HPDE6-E6E7 (cell line): ENCODE measurements around the gene UBIAD1.
"Not testable (repeated sequence)": the region's sequence is repeated elsewhere in the genome, so short reads cannot be mapped to it uniquely, and the experiment has no call there.

ENCODE experiments used
- DNase-seq: peaks from one replicate; pipeline ENCODE4 v3.0.0; 2011; ENCODE audit warnings: missing footprints; ENCODE audit errors: extremely low spot score

Gene UBIAD1

GRCh38 chr1:11279630-11280029 is 6.6 kb downstream of the UBIAD1 start:
- no peak for DNase-seq

DNA sequence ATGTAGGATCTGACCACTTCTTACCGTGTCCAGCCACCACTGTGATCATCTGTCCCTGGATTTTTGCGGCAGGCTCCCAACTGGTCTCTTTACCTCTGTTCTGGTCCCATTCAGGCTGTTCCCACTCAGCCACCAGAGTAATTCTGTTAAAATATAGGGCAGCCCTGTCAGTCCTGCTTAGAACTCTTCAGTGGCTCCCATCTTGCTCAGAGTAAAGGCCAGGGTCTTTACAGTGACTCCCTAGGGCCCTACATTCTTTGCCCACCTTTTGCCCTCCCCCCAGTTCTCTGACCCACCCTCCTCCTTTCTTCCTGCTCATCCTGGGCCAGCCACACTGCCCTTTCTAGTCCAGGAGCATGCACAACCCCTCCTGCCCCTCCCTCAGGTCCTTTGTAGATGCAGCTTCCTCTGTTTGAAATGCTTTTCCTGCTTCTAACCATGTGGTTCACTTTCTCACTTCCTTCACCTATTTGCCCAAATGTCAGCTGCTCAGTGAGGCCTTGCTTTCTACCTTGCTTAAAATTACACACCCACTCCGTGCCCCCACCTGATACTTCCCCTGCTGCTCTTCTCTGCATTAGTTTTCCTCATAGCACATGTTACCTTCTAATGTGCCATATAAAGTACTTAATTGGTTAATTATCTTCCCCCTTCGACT is 7.8 kb downstream of the UBIAD1 start:
- no peak for DNase-seq

DNA sequence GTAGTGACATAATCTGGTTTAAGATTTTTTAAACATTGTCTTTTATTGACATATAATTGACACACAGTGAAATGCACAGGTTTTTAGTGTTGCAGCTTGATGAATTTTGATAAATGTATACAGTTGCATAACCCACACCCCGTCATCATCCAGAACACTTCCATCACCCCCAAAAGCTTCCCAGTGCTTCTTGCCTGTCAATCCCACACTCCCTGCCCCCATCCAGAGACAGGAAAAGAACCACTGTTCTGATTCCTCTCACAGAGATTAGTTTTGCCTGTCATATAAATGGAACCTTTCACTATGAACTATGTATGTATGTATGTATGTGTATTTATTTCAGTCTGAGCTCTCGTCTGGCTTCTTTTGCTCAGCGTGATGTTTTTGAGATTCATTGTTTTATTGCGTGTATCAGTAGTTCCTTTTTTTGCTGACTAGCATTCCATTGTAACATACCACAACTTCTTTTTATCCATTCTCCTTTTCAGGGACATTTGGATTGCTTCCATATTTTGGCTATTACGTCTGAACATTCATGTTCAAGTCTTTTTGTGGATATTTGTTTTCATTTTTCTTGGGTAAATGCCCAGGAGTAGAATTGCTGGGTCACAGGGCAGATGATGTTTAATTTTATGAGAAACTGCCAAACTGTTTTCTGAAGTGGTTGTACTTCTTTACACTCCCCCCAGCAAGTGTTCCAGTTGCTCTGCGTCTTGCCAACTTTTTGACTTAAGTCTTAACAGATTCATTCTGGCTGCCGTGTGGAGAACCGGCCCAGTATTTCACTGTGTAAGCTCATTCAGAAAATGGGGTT is 8.7 kb downstream of the UBIAD1 start:
- no peak for DNase-seq

- DNase-seq, result no peak
Measured at GRCh38 chr1:11283151-11283550, 10.2 kb downstream of the UBIAD1 start.

GRCh38 chr1:11284784-11285183 is 11.8 kb downstream of the UBIAD1 start:
- DNase-seq, result no peak

GRCh38 chr1:11285883-11286734 is 13.1 kb downstream of the UBIAD1 start:
- DNase-seq, result no peak

- no peak for DNase-seq
Measured at GRCh38 chr1:11286735-11287410, 13.9 kb downstream of the UBIAD1 start.

GRCh38 chr1:11289064-11289463 is 16.1 kb downstream of the UBIAD1 start:
- DNase-seq, result no peak

DNA sequence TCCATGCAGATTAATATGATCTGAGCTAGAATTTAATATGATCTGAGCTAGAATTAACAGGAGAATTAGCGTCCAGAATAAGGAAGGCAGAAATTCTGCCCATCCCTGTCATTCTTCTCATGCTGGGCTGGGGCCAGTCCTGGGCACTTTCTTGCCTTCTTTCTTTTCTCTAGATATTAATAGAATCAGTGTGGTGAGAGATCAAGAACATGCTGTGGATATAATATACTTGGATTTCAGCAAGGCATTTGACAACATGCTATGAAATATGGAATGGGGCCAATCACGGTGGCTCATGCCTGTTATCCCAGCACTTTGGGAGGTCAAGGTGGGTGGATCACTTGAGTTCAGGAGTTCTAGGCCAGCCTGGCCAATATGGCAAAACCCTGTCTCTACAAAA is 18.1 kb downstream of the UBIAD1 start:
- DNase-seq, result no peak

- DNase-seq, result no peak
Measured at GRCh38 chr1:11293856-11294255, 20.9 kb downstream of the UBIAD1 start.

DNA sequence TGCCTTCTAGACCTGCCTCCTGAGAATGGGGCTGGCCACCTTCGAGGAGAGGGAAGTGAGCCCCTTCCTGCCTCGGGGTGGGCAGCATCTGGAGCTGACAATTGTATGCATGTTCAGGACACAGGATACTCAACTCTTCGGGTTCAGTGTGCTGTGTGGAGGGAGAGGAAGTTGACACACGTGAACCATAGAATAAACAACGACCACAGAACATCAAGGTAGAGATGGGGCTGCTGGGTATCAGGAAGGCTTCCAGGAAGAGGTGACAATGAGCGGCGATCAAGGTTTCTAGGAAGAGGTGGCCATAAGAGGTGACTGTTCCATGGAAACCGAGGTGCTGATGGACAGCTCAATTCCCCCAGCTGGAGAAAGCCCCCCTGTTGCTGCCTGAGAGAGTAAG is 22.0 kb downstream of the UBIAD1 start:
- no peak for DNase-seq

- DNase-seq, result no peak
Measured at GRCh38 chr1:11295905-11296304, 22.9 kb downstream of the UBIAD1 start.

- not testable (repeated sequence) for DNase-seq
Measured at GRCh38 chr1:11297774-11298173, 24.8 kb downstream of the UBIAD1 start.

DNA sequence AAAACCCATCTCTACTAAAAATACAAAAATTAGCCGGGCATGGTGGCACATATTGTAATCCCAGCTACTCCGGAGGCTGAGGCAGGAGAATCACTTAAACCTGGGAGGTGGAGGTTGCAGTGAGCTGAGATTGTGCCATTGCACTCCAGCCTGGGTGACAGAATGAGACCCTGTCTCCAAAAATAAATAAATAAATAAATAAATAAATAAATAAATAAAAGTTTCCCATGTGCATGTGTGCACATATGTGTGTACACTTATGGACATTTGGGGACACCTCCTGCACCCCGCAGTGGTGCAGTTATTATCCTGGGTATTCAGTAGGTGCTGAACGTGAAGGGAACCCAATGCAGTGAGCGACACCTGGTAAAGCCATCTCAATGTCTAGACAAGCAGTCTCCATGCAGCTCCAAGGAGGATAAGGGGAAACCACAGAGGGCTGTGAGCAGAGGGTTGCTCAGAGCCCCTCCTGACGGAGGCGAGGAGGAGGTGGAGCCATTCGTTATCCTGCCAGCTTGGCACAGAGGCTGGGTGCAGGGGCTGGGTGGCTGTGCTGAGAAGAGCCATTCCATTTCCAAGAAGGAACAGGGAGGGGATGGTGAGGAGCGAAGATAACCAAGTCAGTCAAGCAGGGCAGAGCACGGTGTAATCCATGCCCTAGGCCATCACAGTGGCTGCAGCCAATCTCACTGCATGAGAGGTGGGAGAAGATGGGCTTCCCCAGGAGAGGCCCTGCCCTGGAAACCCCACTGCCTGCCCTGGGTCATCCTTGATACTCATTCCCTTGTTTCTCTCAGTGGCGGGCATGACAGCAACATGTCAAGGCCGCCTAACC is 25.6 kb downstream of the UBIAD1 start:
- DNase-seq, result no peak

DNA sequence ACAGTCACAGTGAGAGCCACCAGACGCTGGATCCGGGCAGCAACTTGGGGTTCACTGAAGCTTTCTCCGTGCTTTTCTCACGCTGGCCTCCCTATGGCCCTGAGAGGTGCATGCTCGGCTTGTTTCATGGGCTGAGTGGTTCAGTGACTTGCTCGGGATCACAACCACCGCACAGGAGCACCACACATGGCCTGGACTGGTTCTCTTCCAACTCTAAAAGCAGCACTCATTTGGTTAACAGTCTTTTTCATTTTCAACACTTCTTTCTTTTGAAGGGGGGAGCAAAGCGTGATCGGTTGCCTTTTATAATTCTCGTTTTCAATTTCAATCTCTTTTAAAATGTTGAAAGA is 26.2 kb downstream of the UBIAD1 start:
- no peak for DNase-seq

DNA sequence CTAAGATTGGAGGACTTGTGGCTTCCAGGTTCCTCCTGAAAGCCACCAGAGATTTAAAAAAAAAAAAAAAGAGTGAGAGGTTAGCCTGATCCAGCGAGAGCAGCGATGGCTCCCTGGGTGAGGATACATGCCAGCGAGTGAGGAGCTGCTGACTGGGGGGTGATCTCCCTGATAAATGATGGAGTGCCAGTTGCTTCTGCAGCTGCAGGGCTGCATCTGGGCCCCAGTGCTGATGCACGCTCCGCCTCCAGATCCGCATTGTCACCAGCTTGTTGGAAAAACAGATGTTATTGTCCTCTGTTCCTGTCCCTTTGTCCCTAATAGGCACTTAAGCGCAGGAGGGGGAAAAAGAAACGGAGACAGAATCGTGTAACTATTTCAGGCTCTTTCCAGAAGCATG is 28.6 kb downstream of the UBIAD1 start:
- DNase-seq, result no peak

DNA sequence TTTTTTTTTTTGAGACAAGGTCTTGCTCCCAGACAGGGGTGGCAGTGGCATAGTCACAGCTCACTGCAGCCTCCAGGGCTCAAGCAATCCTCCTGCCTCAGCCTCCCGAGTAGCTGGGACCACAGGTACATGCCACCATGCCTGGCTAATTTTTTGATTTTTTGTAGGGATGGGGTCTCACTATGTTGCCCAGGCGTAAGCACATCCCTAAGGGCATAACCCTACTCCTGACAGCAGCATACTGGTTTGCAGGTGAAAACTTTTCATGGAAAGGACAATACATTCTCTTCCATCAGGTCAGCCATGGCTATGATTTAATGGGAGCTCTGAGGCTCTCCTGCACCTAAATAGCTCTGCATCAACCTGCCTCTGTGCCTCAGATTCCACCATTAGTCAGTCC is 29.4 kb downstream of the UBIAD1 start:
- no peak for DNase-seq

DNA sequence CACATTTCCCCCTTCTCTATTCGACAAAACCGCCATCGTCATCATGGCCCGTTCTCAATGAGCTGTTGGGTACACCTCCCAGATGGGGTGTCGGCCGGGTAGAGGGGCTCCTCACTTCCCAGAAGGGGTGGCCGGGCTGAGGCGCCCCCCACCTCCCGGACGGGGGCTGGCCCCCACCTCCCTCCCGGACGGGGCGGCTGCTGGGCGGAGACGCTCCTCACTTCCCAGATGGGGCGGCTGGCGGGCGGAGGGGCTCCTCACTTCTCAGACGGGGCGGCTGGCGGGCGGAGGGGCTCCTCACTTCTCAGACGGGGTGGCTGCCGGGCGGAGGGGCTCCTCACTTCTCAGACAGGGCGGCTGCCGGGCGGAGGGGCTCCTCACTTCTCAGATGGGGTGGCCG is 32.5 kb downstream of the UBIAD1 start:
- DNase-seq, result not testable (repeated sequence)

DNA sequence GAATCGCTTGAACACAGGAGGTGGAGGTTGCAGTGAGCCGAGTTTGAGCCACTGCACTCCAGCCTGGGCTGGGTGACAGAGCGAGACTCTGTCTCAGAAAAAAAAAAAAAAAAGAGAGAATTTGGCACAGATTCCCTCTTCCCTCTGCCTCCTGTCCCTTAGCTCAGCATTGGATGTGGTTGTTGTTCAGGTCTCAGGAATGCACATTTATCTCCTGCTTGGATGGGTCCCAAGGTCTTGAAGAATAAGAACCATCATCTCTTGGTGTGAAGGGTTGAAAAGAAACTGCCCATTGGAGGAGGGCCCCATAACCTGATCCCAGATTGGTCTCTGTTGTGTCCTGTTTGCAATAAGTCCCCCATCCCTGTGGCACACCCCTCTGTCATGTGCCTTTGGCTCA is 34.9 kb downstream of the UBIAD1 start:
- DNase-seq, result no peak

GRCh38 chr1:11308699-11309224 is 35.8 kb downstream of the UBIAD1 start:
- no peak for DNase-seq

- DNase-seq, result no peak
Measured at GRCh38 chr1:11309385-11309784, 36.4 kb downstream of the UBIAD1 start.
